HG03575 (cell line): Measurements from ENCODE around the gene KLHL35.

ENCODE experiments used
- ATAC-seq: cut with Tn5 transposase; IDR thresholded peaks from one replicate; pipeline ENCODE4 v1.9.1; 2021; ENCODE audit not compliant: unreplicated experiment, insufficient number of reproducible peaks, low FRiP score; ENCODE audit errors: extremely low read depth

KLHL35 gene

GRCh38 chr11:75470476-75471080 is 37.6 kb upstream of the KLHL35 start:
- ATAC-seq, result no peak

DNA sequence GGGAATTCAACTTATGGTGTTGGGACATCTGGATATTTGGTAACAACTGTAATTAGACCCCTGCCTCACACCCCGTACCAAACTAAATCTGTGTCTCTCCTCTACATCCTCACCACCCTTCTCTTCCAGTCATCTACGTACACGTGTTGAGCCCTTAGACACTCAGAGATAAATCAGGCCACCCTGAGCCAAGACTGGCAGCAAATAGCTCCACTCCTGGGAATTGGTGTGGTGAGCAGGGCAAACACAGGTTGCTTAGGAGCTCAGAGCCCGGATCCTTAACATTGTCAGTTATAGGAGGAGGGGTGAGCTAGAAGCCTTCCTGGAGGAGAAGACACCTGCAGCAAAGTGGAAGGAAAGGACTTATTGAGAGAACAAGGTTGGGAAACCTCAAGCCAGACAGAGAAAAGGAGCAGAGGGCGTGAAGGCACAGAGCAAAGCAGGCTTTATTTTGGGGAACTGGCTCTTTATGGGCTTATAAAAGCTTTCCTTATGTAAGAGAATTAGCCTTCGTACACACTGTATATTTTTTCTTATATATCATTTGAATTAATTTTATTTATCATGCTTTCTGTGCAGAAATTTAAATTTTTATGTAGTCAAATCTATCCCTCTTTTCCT is 36.9 kb upstream of the KLHL35 start:
- no peak for ATAC-seq

DNA sequence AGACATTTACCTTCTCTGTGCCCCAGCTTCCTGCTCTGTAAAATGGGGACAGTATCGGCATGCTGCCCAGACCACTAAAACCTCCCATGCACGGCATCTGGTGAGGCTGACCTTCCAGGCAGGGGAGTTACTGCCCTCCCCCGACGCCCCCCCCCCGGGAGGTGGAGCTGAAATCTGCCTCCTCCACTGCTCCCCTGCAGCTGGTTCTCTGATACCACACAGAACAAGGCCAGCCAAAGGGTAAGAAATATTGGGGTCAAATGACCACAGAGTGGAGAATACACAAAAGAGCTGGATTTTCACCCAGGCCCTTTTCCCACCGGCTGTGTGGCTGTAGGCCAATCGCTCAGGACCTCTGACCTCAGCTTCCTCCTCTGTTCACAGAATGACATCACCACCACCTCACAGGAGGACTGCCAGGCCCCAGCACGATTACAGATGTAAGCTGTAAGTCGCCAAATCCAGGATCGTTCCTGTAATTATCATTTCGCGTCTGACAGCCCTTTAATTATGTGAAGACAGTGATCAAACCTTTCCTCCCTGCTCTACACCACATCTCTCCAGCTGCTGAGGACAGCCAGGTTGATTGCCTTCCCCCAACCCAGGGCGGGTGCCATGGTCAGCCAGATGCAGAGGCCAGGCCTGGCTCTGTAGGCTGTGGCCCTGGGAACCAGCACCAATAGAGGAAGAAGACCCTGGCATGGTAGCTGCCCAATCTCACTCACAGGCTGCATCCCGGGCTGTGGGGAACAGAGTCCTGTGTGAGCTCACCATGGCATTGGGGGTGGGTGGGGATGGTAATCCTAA is 35.7 kb upstream of the KLHL35 start:
- no peak for ATAC-seq

GRCh38 chr11:75467881-75468280 is 34.9 kb upstream of the KLHL35 start:
- ATAC-seq, result no peak

DNA sequence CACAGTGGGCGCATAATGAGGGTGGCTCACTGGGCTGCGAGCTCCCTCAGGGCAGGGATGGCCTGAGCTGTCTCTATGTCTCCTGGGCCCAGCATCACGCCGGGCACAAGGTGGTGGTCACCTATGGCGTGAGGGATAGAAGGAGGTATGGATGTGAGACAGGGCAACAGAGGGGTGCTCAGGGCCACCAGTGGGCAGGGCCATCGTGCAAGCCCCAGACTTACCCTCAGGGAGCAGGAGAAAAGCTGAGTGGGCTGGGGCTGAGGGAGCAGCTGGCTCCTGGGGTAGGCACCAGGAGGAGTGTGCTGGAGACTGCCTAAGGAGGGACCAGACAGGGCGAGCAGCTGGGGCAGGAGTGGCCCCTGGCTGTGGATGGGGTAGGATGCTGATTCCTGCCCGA is 34.3 kb upstream of the KLHL35 start:
- no peak for ATAC-seq

- no peak for ATAC-seq
These were observed 32.9 kb upstream of the KLHL35 start for GRCh38 chr11:75465701-75466531.

- no peak for ATAC-seq
These were observed 30.2 kb upstream of the KLHL35 start for GRCh38 chr11:75463106-75463774.

DNA sequence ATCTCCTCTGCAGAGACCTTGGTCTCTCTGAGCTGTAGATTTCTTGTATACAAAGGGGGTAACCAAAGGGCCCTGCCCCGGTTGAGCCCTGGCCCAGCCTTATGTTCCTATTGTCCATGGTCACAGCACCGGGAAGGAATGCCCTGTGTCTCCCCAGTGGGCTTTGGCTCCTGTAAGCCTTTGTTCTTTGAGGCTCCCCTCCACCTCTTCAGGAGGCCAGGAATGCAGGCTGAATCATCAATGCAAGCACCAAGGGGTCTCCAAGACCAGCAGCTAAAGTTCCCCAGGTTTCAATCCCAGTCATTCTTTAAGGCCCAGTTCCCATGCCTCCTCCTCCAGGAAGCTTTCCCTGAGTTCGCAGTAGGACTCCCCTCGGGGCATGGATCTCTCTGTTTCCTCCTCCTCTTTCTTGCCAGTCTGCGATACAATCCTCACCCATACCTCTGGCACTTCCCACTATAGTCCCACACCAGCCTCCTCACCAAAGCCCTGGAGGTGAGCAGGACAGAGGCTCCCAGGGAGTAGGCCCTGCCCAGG is 29.2 kb upstream of the KLHL35 start:
- no peak for ATAC-seq

- ATAC-seq, result no peak
These were observed 28.1 kb upstream of the KLHL35 start for GRCh38 chr11:75461151-75461550.

GRCh38 chr11:75456596-75457183 is 23.7 kb upstream of the KLHL35 start:
- no peak for ATAC-seq

GRCh38 chr11:75454987-75455386 is 22.0 kb upstream of the KLHL35 start:
- no peak for ATAC-seq

GRCh38 chr11:75453916-75454655 is 21.1 kb upstream of the KLHL35 start:
- no peak for ATAC-seq

- ATAC-seq, result no peak
These were observed 18.1 kb upstream of the KLHL35 start for GRCh38 chr11:75450826-75451821.

DNA sequence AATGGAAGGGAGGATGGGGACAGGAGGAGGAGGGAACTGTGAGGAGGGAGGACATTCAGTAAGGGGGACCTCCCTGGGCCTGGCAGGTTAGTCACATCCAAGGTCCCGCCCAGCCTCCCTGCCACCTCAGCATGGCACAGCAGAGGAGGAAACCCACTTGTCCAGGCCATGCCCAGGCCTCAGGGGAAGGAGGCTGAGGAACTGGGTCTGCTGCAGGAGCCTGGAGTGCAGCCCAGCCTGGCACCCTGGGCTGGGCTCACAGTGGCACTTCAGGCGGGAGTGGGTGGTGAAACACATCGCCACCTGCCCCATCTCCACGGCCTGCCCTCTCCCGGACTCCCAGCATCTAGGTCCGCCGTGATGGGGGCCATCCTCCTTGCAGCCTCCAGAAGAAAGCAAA is 17.2 kb upstream of the KLHL35 start:
- no peak for ATAC-seq

DNA sequence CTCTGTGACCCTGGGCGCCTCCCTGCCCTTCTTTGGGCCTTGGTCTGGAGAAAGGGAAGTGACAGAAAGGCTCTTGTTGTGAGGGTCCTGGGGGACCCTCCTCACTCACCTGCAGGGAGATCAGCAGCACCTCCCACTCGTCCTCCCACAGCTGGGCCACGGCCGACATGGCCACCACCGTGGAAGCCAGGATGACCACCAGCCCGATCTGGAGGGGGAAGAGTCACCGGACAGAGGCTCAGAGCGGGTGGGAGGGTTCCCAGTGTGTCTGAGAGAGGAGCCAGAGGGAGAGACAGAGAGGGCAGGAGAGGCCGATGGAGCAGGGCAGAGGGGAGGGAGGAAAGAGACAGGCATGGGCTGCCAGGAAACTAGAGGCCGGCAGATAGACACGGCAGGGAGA is 16.8 kb upstream of the KLHL35 start:
- ATAC-seq, result no peak

- ATAC-seq, result no peak
These were observed 16.3 kb upstream of the KLHL35 start for GRCh38 chr11:75449271-75449670.

DNA sequence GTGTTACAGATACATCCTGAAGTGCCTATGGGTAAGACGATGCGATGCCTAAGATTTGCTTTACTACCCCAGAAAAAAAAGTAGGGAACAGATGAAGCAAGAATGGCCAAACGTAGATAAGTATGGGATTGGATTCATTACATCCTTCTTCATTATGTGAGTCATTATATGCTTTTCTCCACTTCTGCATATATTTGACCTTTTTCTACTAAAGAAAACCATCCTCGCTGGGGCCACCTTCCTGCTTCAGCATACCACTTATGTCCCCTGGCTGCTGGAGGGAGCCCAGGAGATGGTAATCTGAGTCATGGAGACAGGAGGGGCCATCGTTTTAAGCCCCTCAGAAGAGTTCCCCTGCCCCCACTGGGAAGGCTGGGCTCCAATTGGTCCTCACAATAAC is 14.4 kb upstream of the KLHL35 start:
- no peak for ATAC-seq
